ENCODE data around the gene HDAC4.
A peak's percentile ranks its signal among the peaks of the same experiment; 100 is the strongest.
"Not testable (repeated sequence)": the region's sequence is repeated elsewhere in the genome, so short reads cannot be mapped to it uniquely, and the experiment has no call there.

HDAC4 gene

GRCh38 chr2:239289545-239289944 lies 111.3 kb downstream of the HDAC4 start:
- peak; percentile 49 for ATAC-seq
- Mint-ChIP-seq H3K9me3 (no peaks in the 10 kb centered on the region), H3K36me3 (ENCODE audit: low read depth) (no peaks in the 10 kb centered on the region), H3K27ac (peak overlapping the region; percentile 82), H3K27me3 (peaks cover 20% of the 10 kb centered on the region), H3K4me1 (peaks cover 82% of the 10 kb centered on the region), H3K4me3 (peak overlapping the region; percentile 69)
- DNase-seq, result no peak

GRCh38 chr2:239288951-239289511 lies 111.8 kb downstream of the HDAC4 start:
- H3K4me3 Mint-ChIP-seq, result peak overlapping the region; percentile 69
- peak; percentile 65 for ATAC-seq
- H3K27ac Mint-ChIP-seq, result peak overlapping the region; percentile 82
- peaks cover 81% of the 10 kb centered on the region for H3K4me1 Mint-ChIP-seq
- H3K36me3 Mint-ChIP-seq (ENCODE audit: low read depth), result no peaks in the 10 kb centered on the region
- peak; percentile 38 for DNase-seq
- no peaks in the 10 kb centered on the region for H3K9me3 Mint-ChIP-seq
- H3K27me3 Mint-ChIP-seq, result peaks cover 20% of the 10 kb centered on the region

DNA sequence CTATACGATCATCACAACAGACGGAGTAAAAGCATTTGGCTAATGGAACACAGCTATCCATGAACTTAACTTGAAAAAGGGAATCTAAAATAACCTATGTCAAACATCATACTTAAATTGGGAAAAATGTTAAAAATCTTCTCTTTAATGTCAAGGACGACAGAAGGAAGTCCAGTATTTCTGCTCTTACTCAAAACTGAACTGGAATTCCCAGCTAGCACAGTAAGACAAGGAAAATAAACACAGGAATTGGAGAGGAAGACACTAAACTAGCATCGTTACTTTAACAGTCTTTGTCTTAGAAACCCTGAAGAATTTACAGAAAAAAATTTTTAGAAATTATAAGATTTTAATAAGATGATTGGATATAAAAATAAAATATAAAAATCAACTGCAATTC lies 112.6 kb downstream of the HDAC4 start:
- ATAC-seq, result no peak
- H3K4me1 Mint-ChIP-seq, result peaks cover 74% of the 10 kb centered on the region
- DNase-seq, result no peak
- H3K4me3 Mint-ChIP-seq, result no peak overlapping the region
- H3K27ac Mint-ChIP-seq, result no peak overlapping the region
- peaks cover 20% of the 10 kb centered on the region for H3K27me3 Mint-ChIP-seq
- H3K36me3 Mint-ChIP-seq (ENCODE audit: low read depth), result peaks cover 3% of the 10 kb centered on the region
- no peaks in the 10 kb centered on the region for H3K9me3 Mint-ChIP-seq

DNA sequence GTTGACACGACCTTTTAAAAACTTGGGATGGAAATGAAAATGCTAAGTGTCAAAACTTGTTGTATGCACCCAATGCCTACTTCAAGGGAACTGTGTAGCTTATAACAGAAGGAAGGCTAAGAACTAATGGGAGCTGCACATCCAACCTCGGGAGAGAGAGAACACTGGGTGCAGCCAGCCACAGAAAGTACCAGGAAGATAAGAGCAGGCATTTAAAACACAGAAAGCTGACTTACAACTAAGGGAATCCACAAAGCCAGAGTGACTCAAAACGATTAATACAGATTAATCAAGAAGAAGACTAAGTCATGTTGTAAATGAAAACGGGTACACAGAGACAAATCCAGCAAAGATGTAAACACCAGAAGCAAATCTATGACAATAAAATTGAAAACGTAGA lies 113.4 kb downstream of the HDAC4 start:
- Mint-ChIP-seq H3K4me1 (peaks cover 71% of the 10 kb centered on the region), H3K9me3 (no peaks in the 10 kb centered on the region), H3K36me3 (ENCODE audit: low read depth) (peaks cover 3% of the 10 kb centered on the region), H3K27me3 (peaks cover 16% of the 10 kb centered on the region), H3K27ac (no peak overlapping the region), H3K4me3 (no peak overlapping the region)
- ATAC-seq, result no peak
- no peak for DNase-seq

GRCh38 chr2:239286901-239287300 lies 113.9 kb downstream of the HDAC4 start:
- Mint-ChIP-seq H3K27ac (no peak overlapping the region), H3K4me3 (no peak overlapping the region), H3K4me1 (peaks cover 67% of the 10 kb centered on the region)

GRCh38 chr2:239285932-239286230 lies 114.9 kb downstream of the HDAC4 start:
- DNase-seq, result no peak
- Mint-ChIP-seq H3K27ac (peak overlapping the region; percentile 41), H3K27me3 (peaks cover 15% of the 10 kb centered on the region), H3K4me1 (peaks cover 64% of the 10 kb centered on the region), H3K9me3 (no peaks in the 10 kb centered on the region), H3K36me3 (ENCODE audit: low read depth) (peaks cover 3% of the 10 kb centered on the region), H3K4me3 (peak overlapping the region; percentile 70)
- peak; percentile 29 for ATAC-seq

More at GRCh38 chr2:239286901-239287300, 113.9 kb downstream of the HDAC4 start:
- DNase-seq, result no peak
- Mint-ChIP-seq H3K36me3 (ENCODE audit: low read depth) (peaks cover 3% of the 10 kb centered on the region), H3K9me3 (no peaks in the 10 kb centered on the region), H3K27me3 (peaks cover 15% of the 10 kb centered on the region)
- no peak for ATAC-seq

GRCh38 chr2:239285071-239285931 lies 115.5 kb downstream of the HDAC4 start:
- peak overlapping the region; percentile 41 for H3K27ac Mint-ChIP-seq
- H3K4me3 Mint-ChIP-seq, result peak overlapping the region; percentile 70
- peaks cover 15% of the 10 kb centered on the region for H3K27me3 Mint-ChIP-seq
- DNase-seq (peak; percentile 51), ATAC-seq (peak; percentile 58)
- peaks cover 58% of the 10 kb centered on the region for H3K4me1 Mint-ChIP-seq
- peaks cover 3% of the 10 kb centered on the region for H3K36me3 Mint-ChIP-seq (ENCODE audit: low read depth)
- no peaks in the 10 kb centered on the region for H3K9me3 Mint-ChIP-seq

DNA sequence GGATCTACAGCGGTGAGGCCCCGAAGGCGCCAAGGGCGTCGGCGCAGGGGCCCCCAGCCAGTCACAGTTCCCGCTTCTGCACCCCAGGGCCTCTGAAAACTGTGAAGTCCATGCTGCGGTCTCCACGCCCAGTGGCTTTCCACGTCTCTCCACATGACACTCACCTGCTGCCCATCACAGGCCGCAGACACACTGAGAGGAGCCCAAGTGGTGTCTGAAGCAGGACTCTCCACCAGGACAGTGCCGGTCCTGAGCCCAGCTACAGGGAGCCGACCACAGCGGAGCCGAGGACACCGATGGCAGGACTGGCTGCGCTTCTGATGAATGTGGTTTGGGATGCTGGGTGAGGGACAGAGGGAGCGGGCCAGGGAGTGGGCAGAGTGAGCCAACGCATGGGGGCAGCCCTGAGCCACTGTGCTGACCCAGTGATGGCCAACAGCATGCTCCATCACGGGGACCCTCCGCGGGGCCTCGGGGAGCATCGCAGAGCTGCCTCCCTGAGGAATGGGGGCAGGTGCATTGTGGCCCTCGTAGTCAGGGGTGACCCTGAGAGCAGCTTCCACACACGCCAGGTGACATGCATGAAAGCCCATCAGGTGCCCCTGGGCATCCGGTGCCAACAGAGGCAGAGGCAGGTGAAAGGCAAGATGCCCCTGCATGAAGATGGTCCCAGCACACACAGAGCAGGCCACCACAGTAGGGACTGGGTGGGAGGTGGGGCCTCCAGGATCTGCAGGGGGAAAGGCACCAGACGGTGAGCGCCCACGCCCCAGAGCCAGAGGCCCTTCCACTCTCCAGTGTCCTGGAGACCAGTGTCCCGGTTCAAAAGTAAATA lies 116.6 kb downstream of the HDAC4 start:
- no peak for ATAC-seq
- Mint-ChIP-seq H3K9me3 (no peaks in the 10 kb centered on the region), H3K27me3 (peaks cover 16% of the 10 kb centered on the region), H3K27ac (no peak overlapping the region), H3K4me1 (peaks cover 50% of the 10 kb centered on the region), H3K36me3 (ENCODE audit: low read depth) (peaks cover 3% of the 10 kb centered on the region), H3K4me3 (peak overlapping the region; percentile 70)
- no peak for DNase-seq

- no peak overlapping the region for H3K27ac Mint-ChIP-seq
- ATAC-seq (no peak), DNase-seq (no peak)
- no peaks in the 10 kb centered on the region for H3K9me3 Mint-ChIP-seq
- peaks cover 3% of the 10 kb centered on the region for H3K36me3 Mint-ChIP-seq (ENCODE audit: low read depth)
- no peak overlapping the region for H3K4me3 Mint-ChIP-seq
- peaks cover 18% of the 10 kb centered on the region for H3K27me3 Mint-ChIP-seq
- H3K4me1 Mint-ChIP-seq, result peaks cover 48% of the 10 kb centered on the region
Observed at GRCh38 chr2:239283288-239283945, 117.4 kb downstream of the HDAC4 start.

- peaks cover 3% of the 10 kb centered on the region for H3K36me3 Mint-ChIP-seq (ENCODE audit: low read depth)
- H3K4me1 Mint-ChIP-seq, result peaks cover 46% of the 10 kb centered on the region
- no peak for DNase-seq
- no peak for ATAC-seq
- no peak overlapping the region for H3K4me3 Mint-ChIP-seq
- H3K27me3 Mint-ChIP-seq, result peaks cover 18% of the 10 kb centered on the region
- no peak overlapping the region for H3K27ac Mint-ChIP-seq
- H3K9me3 Mint-ChIP-seq, result no peaks in the 10 kb centered on the region
Observed at GRCh38 chr2:239282448-239283287, 118.2 kb downstream of the HDAC4 start.

DNA sequence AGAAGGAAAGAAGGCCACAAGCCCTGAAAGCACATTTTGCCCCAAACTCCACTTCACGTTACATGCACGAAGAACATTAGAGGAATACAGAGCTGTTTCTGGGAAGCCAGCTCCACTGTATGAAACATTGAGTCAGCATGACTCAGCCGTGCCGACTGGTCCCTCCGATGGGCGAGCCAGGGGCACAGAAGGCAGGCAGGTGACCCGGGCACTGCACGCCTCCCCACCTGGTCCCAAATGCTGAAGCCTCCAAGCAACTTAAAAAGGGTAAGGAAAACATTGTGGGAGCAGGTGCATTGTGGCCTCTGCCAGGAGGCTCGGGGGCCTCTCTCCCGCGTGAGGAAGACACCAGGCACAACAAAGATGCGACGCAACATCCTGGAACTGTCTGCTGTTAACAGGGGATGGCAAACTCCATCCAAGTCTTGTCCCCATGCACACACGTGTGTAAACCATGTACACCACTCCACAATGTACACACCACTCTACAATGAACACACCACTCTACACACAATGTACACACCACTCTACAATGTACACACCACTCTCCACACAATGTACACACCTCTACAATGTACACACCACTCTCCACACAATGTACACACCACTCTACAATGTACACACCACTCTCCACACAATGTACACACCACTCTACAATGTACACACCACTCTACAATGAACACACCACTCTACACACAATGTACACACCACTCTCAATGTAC lies 120.4 kb downstream of the HDAC4 start:
- H3K27ac Mint-ChIP-seq; H3K4me3 Mint-ChIP-seq; H3K27me3 Mint-ChIP-seq; H3K36me3 Mint-ChIP-seq (ENCODE audit: low read depth); DNase-seq; H3K9me3 Mint-ChIP-seq: not testable (repeated sequence)
- H3K4me1 Mint-ChIP-seq, result peaks cover 34% of the 10 kb centered on the region
- ATAC-seq, result peak; percentile 64

GRCh38 chr2:239279508-239280295 lies 121.1 kb downstream of the HDAC4 start:
- no peak for ATAC-seq
- H3K36me3 Mint-ChIP-seq (ENCODE audit: low read depth), result peaks cover 3% of the 10 kb centered on the region
- H3K9me3 Mint-ChIP-seq, result no peaks in the 10 kb centered on the region
- no peak for DNase-seq
- H3K4me3 Mint-ChIP-seq, result no peak overlapping the region
- H3K27ac Mint-ChIP-seq, result no peak overlapping the region
- peaks cover 34% of the 10 kb centered on the region for H3K4me1 Mint-ChIP-seq
- peaks cover 5% of the 10 kb centered on the region for H3K27me3 Mint-ChIP-seq

Measured in activated naive CD8-positive, alpha-beta T cell treated with anti-CD3 and anti-CD28 coated beads, Interleukin-2, amount 50 U/mL, for 24 hours (primary cell).